Body of pancreas (tissue), 4 donors: ENCODE measurements around the gene DUOXA1. TPM values are rescaled to one million over a fixed set of nuclear protein-coding genes. Genes with fewer than 3 reads are reported as not detected.

ENCODE experiments used
- ATAC-seq: fragments of 150-250 bp; one replicate; pipeline ENCODE4 v1.9.1; 2016
- DNase-seq, 4 donors: peaks; one replicate each; pipeline ENCODE4 v3.0.0-alpha.2; 2019
- H3K27ac ChIP-seq, 4 donors: fragments of 200-600 bp; sonication (generic); 1 replicate in 3 of 4; 2 replicates in 1 of 4; pipeline versions ENCODE4 v1.5.1 to v1.6.1; 2016 to 2019; ENCODE audit warnings: mild to moderate bottlenecking in 1 of 4, mixed read lengths in 1 of 4, moderate library complexity in 1 of 4
- H3K27me3 ChIP-seq, 2 donors: fragments of 200-600 bp; sonication (generic); one replicate each; pipeline ENCODE4 v1.6.0; 2016; ENCODE audit warnings: mild to moderate bottlenecking in 1 of 2
- H3K36me3 ChIP-seq, 2 donors: fragments of 200-600 bp; sonication (generic); replicated peaks in 1 of 2; 2 replicates each; pipeline ENCODE4 v1.5.1; 2016; ENCODE audit warnings: low read depth in 2 of 2; ENCODE audit not compliant: insufficient read depth in 1 of 2
- H3K4me1 ChIP-seq: fragments of 200-600 bp; sonication (generic); one replicate; pipeline ENCODE4 v1.6.0; 2016
- H3K4me3 ChIP-seq, 2 donors: fragments of 200-600 bp; sonication (generic); 1 replicate in 1 of 2; 2 replicates in 1 of 2; pipeline ENCODE4 v1.5.1; 2016 to 2019
- H3K9me3 ChIP-seq, 3 donors: fragments of 200-600 bp; sonication (generic); 1 replicate in 2 of 3; 2 replicates in 1 of 3; pipeline ENCODE4 v1.5.1; 2016
- CTCF ChIP-seq, 7 experiments: fragments of 450-650 bp in 4 of 7; fragments of 200-600 bp in 3 of 7; sonication (generic) in 3 of 7; IDR thresholded peaks; one replicate each; pipeline ENCODE4 v1.5.1; 2016 to 2019; ENCODE audit warnings: antibody characterized with exemption in 7 of 7
- POLR2A ChIP-seq, 3 donors: fragments of 450-650 bp; IDR thresholded peaks; one replicate each; pipeline ENCODE4 v1.6.1; 2016; ENCODE audit warnings: antibody characterized with exemption in 3 of 3, mild to moderate bottlenecking in 2 of 3
- WGBS, 2 donors: methylation state at CpG; one replicate each; pipeline ENCODE4 v1.1.5; 2017; 5-methylcytosine and 5-hydroxymethylcytosine counted together
- intact Hi-C: fragments of 100-400 bp; cut with DNase I; formaldehyde crosslinking; loops from one replicate; pipeline ENCODE4 v1.15.1; 2023
- total RNA-seq, 2 donors: library from RNA; depleted of rRNA; stranded (reverse); fragments of >200 nt; gene quantifications; one replicate each; pipeline ENCODE4 v1.1.0, GENCODE V29; 2016

DUOXA1 gene
- total RNA-seq, 2 donors from 2014 or later = not detected

GRCh38 chr15:45126535-45127158, 3.0 kb downstream of the DUOXA1 start:
- no peaks in the 10 kb centered on the region for H3K27me3 ChIP-seq
- no peak overlapping the region for H3K27ac ChIP-seq
- intact Hi-C loops = no loop called here
- no peaks in the 10 kb centered on the region for H3K9me3 ChIP-seq
- no peak for TF ChIP-seq POLR2A (IDR thresholded peaks at IDR 0.05)
- peak; percentile 12 to 64 (median 49) for TF ChIP-seq CTCF (IDR thresholded peaks at IDR 0.05)
- 44 to 47% methylated on average over 2 of the region's 2 CpGs for WGBS, 2 donors
- peak; percentile 39 for ATAC-seq
- H3K4me1 ChIP-seq = peaks cover 3% of the 10 kb centered on the region
- no peaks in the 10 kb centered on the region for H3K36me3 ChIP-seq
- no peak overlapping the region for H3K4me3 ChIP-seq
- DNase-seq = peak in 3 of 4 donors; percentile 31 to 54 (median 39)

- Histone ChIP-seq H3K9me3 (no peaks in the 10 kb centered on the region), H3K27me3 (no peaks in the 10 kb centered on the region), H3K4me3 (no peak overlapping the region), H3K36me3 (no peaks in the 10 kb centered on the region), H3K4me1 (no peaks in the 10 kb centered on the region), H3K27ac (no peak overlapping the region)
- intact Hi-C loops = no loop called here
- TF ChIP-seq CTCF (IDR thresholded peaks at IDR 0.05) (no peak), POLR2A (IDR thresholded peaks at IDR 0.05) (no peak)
- no peak for ATAC-seq
- no peak for DNase-seq
Observed at GRCh38 chr15:45123397-45123796, 6.3 kb downstream of the DUOXA1 start.

- no peak for TF ChIP-seq CTCF (IDR thresholded peaks at IDR 0.05)
- no peak for TF ChIP-seq POLR2A (IDR thresholded peaks at IDR 0.05)
- no peaks in the 10 kb centered on the region for H3K27me3 ChIP-seq
- H3K27ac ChIP-seq = no peak overlapping the region
- no peaks in the 10 kb centered on the region for H3K9me3 ChIP-seq
- peaks cover 2% of the 10 kb centered on the region for H3K4me1 ChIP-seq
- intact Hi-C loops = no loop called here
- no peak for ATAC-seq
- no peak overlapping the region for H3K4me3 ChIP-seq
- 72 to 77% methylated on average over 6 to 7 of the region's 7 CpGs for WGBS, 2 donors
- DNase-seq = no peak
- no peaks in the 10 kb centered on the region for H3K36me3 ChIP-seq
Observed at GRCh38 chr15:45122719-45123118, 7.0 kb downstream of the DUOXA1 start.

- DNase-seq (no peak), ATAC-seq (no peak)
- no peak for TF ChIP-seq CTCF (IDR thresholded peaks at IDR 0.05)
- TF ChIP-seq POLR2A (IDR thresholded peaks at IDR 0.05) = no peak
- no peaks in the 10 kb centered on the region for H3K9me3 ChIP-seq
- H3K36me3 ChIP-seq = no peaks in the 10 kb centered on the region
- peaks cover 9% of the 10 kb centered on the region for H3K4me1 ChIP-seq
- H3K27me3 ChIP-seq = peaks cover 0 to 4% of the 10 kb centered on the region in 2 donors
- 58 to 62% methylated on average over 9 of the region's 9 CpGs for WGBS, 2 donors
- H3K4me3 ChIP-seq = no peak overlapping the region
- no peak overlapping the region for H3K27ac ChIP-seq
- intact Hi-C loops = no loop called here
Observed at GRCh38 chr15:45121706-45122417, 7.8 kb downstream of the DUOXA1 start.
